Fibroblast of upper back skin (primary cell): ENCODE data around the gene RGL2.
"Not testable (repeated sequence)": the region's sequence is repeated elsewhere in the genome, so short reads cannot be mapped to it uniquely, and the experiment has no call there.

Source experiments
- DNase-seq: peaks from one replicate; pipeline ENCODE4 v3.0.0-alpha.2; 2013

Gene RGL2

GRCh38 chr6:33290459-33290858 is 8.3 kb downstream of the RGL2 start:
- DNase-seq = no peak

- DNase-seq = no peak
These were observed 8.9 kb downstream of the RGL2 start for GRCh38 chr6:33289784-33290315.

- DNase-seq = peak; percentile 89
These were observed 9.6 kb downstream of the RGL2 start, which contains the start of the genes PFDN6 and WDR46 for GRCh38 chr6:33288921-33289783. Gene PFDN6, plus strand, starts transcription at chr6:33289601. Its CDS starts 256 bp downstream, at chr6:33289857. Gene WDR46, minus strand, starts transcription at chr6:33289239. Its CDS starts 69 bp downstream, at chr6:33289170.

- DNase-seq = no peak
These were observed 10.4 kb downstream of the RGL2 start for GRCh38 chr6:33288141-33288920.

- no peak for DNase-seq
These were observed 11.5 kb downstream of the RGL2 start for GRCh38 chr6:33286946-33287914.

GRCh38 chr6:33285214-33285613 is 13.5 kb downstream of the RGL2 start:
- not testable (repeated sequence) for DNase-seq

- DNase-seq = no peak
These were observed 18.2 kb downstream of the RGL2 start for GRCh38 chr6:33280539-33280938.

- DNase-seq = peak; percentile 41
These were observed 18.7 kb downstream of the RGL2 start for GRCh38 chr6:33279971-33280511.

GRCh38 chr6:33279257-33279695 is 19.5 kb downstream of the RGL2 start:
- no peak for DNase-seq

GRCh38 chr6:33278810-33279209 is 19.9 kb downstream of the RGL2 start:
- no peak for DNase-seq

- DNase-seq = no peak
These were observed 20.4 kb downstream of the RGL2 start for GRCh38 chr6:33278392-33278741.

GRCh38 chr6:33277663-33278391 is 20.9 kb downstream of the RGL2 start:
- DNase-seq = peak; percentile 22

GRCh38 chr6:33276864-33277662 is 21.7 kb downstream of the RGL2 start, which contains the start of gene B3GALT4:
Gene B3GALT4, plus strand, starts transcription at chr6:33277123. Its CDS starts 297 bp downstream, at chr6:33277420.
- peak; percentile 66 for DNase-seq

- DNase-seq = no peak
These were observed 22.2 kb downstream of the RGL2 start for GRCh38 chr6:33276581-33276863.

GRCh38 chr6:33275795-33276580 is 22.8 kb downstream of the RGL2 start:
- DNase-seq = not testable (repeated sequence)

GRCh38 chr6:33273924-33274902 is 24.5 kb downstream of the RGL2 start:
- no peak for DNase-seq

GRCh38 chr6:33273129-33273923 is 25.4 kb downstream of the RGL2 start:
- DNase-seq = no peak
